Measurements from ENCODE around the gene GABBR2.
"Not testable (repeated sequence)": the region's sequence is repeated elsewhere in the genome, so short reads cannot be mapped to it uniquely, and the experiment has no call there.

Gene GABBR2

GRCh38 chr9:98477884-98478283 is 230.9 kb downstream of the GABBR2 start:
- no peak for DNase-seq (ENCODE audit: low spot score)

DNA sequence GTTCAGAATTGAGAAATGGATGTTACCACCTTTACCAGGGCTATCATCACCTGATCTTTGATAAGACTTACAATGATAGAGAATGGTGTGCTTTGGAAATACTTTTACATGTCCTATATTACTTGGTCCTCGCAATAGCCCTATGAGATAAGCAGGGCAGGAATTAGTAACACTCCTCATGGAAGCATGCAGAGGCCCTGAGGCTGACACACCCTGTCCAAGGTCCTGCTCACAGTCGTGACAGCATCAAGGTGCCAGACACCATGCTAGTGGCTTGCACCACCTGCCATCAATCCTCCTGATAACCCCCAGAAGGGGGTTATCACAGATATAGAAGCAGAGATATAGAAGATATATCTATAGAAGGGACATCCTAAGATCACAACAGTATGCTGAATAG is 236.5 kb downstream of the GABBR2 start:
- no peak for DNase-seq (ENCODE audit: low spot score)

DNA sequence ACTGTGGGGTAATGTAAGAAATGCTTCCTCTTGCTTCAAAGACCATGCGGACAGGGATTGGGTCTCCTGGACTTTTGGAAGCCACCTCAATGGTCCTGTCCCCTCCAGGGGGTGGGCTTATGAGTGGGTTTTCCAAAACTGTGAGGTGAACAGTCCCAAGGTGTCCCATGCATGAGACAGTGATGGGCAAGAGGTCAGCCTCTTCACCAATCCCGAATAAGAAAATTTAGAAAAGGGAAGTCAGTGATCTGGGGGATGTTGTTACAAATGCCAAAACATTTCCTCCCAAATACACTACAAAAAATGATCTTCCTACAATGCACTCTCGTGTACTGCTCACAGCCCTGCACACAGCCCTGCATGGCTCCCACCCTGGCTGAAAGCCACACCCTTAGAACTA is 237.6 kb downstream of the GABBR2 start:
- no peak for DNase-seq (ENCODE audit: low spot score)

DNA sequence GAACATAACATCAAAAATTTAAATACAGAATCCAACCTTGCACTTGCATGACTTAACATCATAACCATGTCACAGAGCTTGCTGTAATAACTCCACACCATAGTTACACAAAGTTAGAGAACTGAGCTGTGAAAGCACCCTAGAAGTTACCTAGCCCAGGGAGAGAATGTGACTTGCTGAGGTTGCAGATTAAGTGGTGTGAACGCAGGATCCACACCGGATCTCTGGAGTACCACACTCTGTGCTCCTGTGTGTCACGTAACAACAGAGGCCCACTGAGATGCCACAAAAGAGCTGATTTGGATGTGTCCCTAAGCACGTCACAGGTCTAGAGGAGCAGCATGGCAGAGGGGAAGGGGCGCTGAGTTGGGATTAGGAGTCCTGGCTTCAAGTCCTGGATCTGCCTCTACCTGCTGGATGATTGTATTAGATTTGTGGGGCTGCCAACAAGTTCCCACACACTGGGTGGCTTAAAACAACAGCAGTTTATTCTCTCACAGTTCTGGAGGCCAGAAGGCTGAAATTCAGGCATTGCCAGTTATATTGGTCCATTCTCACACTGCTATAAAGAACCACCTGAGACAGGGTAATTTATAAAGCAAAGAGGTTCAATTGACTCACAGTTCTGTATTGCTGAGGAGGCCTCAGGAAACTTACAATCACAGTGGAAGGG is 240.0 kb downstream of the GABBR2 start:
- DNase-seq (ENCODE audit: low spot score): no peak

- DNase-seq (ENCODE audit: low spot score): no peak
Measured at GRCh38 chr9:98465799-98466198, 242.9 kb downstream of the GABBR2 start.

- not testable (repeated sequence) for DNase-seq (ENCODE audit: low spot score)
Measured at GRCh38 chr9:98464156-98464690, 244.5 kb downstream of the GABBR2 start.

GRCh38 chr9:98462310-98462709 is 246.4 kb downstream of the GABBR2 start:
- no peak for DNase-seq (ENCODE audit: low spot score)

DNA sequence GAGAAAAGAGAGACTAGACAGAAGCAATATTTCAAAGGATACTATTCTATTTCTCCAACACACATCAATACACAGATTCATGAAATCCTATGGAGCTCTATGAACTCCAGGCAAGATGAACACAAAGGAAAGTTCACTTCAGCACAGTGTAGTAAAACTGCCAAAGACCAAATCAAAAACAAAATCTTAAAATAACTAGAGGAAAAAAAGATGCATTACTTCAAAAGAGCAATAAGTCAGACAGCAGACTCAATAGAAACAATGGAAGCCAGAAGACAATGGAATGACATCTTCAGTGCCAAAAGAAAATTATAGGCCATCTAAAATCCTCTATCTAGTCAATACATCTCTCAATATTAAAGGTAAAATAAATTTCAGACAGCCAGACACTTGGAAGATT is 248.0 kb downstream of the GABBR2 start:
- DNase-seq (ENCODE audit: low spot score): no peak

- no peak for DNase-seq (ENCODE audit: low spot score)
Measured at GRCh38 chr9:98457726-98458370, 250.9 kb downstream of the GABBR2 start.

- no peak for DNase-seq (ENCODE audit: low spot score)
Measured at GRCh38 chr9:98456156-98456613, 252.6 kb downstream of the GABBR2 start.

GRCh38 chr9:98455256-98456155 is 253.2 kb downstream of the GABBR2 start:
- no peak for DNase-seq (ENCODE audit: low spot score)

GRCh38 chr9:98453589-98454311 is 255.0 kb downstream of the GABBR2 start:
- no peak for DNase-seq (ENCODE audit: low spot score)

GRCh38 chr9:98451576-98451975 is 257.2 kb downstream of the GABBR2 start:
- DNase-seq (ENCODE audit: low spot score): no peak

- no peak for DNase-seq (ENCODE audit: low spot score)
Measured at GRCh38 chr9:98450496-98450895, 258.2 kb downstream of the GABBR2 start.

- no peak for DNase-seq (ENCODE audit: low spot score)
Measured at GRCh38 chr9:98449871-98450270, 258.9 kb downstream of the GABBR2 start.

GRCh38 chr9:98445576-98445975 is 263.2 kb downstream of the GABBR2 start:
- no peak for DNase-seq (ENCODE audit: low spot score)

GRCh38 chr9:98444601-98445000 is 264.1 kb downstream of the GABBR2 start:
- DNase-seq (ENCODE audit: low spot score): no peak

DNA sequence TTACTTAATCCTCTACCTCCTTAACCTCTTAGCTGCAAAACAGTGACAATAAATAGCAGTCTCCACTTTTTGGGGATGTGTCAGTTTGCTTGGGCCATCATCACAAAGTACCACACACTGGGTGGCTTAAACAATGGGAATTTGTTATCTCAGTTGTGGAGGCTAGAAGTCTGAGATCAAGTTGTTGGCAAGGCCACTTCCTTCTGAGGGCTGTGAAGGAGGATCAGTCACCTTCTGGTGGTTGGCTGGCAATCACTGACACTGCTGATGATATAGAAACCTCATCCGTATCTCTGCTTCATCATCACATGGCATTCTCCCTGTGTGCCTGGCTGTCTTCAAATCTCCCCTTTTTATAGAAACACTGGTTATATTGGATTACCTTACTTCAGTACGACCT is 266.2 kb downstream of the GABBR2 start:
- no peak for DNase-seq (ENCODE audit: low spot score)

DNA sequence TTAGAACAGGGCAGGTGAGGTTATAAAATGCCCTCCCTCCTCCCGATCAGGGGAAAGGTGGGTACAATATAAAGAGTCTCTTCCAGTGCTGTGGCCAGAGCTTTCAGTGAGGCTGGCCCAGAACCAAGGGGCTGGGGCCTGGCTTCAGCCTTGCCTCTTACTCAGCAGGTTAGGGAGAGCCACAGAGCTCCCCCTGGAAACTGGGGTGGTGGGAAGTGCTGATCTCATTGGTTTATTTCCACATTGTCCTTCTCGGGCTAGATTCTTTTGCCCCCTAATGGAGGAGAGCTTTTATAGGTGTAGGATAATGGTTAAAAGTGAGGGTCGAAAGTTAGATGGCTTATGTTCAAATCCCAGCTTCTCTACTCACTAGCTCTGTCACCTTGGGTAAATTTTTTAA is 266.6 kb downstream of the GABBR2 start:
- no peak for DNase-seq (ENCODE audit: low spot score)

DNA sequence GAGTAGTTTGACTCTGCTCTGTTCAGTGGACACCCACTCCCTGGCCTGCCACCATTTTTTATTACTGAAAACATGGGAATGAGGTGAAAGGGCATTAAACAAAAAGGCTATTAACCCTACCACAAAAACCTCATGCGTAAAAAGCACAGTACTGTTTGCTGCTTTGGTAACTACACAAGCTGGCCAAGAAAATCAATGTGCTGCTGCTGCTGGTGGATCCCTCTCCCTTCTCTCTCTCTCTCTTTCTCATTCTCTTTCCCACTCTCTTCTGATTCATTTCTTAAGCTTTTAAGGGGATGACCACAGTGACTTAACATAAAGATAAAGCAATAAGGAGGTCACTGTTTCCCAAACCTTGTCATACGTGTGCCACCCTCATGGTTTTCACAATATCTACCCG is 270.1 kb downstream of the GABBR2 start:
- no peak for DNase-seq (ENCODE audit: low spot score)

GRCh38 chr9:98437458-98438034 is 271.2 kb downstream of the GABBR2 start:
- no peak for DNase-seq (ENCODE audit: low spot score)

Measured in pons (tissue), 1 donor.